Measurements from ENCODE around the gene HMOX1. TPM values are rescaled to one million over a fixed set of nuclear protein-coding genes. Genes with fewer than 3 reads are reported as not detected.

HMOX1 gene
- total and polyA plus RNA-seq, 2 of the 13 experiments (the other 11 are each of a cell fraction or from before 2014, with no cell fraction given), result 53.6 to 67.4 TPM

DNA sequence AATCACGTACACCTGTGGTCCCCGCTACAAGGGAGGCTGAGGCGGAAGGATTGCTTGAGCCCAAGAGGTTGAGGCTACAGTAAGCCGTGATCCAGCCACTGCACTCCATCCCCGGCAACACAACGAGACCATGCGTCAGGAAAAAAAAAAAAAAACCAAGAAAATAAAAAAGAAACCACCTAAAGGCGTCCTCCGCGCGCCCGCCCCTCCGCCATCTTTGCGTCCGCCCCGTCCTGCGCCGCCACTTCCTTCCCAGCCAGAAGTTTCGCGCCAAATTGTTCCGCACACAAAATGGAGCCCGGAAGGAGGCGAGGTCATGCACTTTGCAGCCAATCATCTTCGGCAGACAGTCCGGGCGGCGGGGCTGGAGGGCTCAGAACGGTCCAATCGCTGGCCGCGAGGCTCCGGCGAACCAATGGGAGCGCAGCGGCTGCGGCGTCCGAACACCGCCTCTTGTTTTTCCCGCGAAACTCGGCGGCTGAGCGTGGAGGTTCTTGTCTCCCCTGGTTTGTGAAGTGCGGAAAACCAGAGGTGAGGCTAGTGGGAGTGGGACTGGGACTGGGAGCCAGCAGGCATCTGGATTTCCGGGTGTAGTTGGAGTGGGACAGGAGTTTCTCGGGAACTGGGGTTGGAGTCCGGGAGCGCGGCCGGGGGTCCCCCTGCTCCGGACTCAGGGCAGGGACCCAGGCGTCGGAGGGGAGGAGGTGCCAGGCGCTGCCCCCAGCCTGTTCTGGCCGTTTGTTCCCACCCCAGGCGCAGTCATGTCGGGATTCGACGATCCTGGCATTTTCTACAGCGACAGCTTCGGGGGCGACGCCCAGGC lies 19.0 kb downstream of the HMOX1 start, which contains the start of gene MCM5 (continued):
- peak; percentile 99 for TF ChIP-seq NFYB (CRISPR knock-in tag; IDR thresholded peaks at IDR 0.05)
- no peak for TF ChIP-seq THYN1 (CRISPR knock-in tag; IDR thresholded peaks at IDR 0.05; ENCODE audit: borderline replicate concordance, low read depth)
- TF ChIP-seq EP300 (IDR thresholded peaks at IDR 0.05; ENCODE audit: low read depth in 2 of 2, low read length in 2 of 2), result no peak
- no peak for TF ChIP-seq EP300 (CRISPR knock-in tag; IDR thresholded peaks at IDR 0.05; ENCODE audit: borderline replicate concordance)
- TF ChIP-seq, protein P1, sequence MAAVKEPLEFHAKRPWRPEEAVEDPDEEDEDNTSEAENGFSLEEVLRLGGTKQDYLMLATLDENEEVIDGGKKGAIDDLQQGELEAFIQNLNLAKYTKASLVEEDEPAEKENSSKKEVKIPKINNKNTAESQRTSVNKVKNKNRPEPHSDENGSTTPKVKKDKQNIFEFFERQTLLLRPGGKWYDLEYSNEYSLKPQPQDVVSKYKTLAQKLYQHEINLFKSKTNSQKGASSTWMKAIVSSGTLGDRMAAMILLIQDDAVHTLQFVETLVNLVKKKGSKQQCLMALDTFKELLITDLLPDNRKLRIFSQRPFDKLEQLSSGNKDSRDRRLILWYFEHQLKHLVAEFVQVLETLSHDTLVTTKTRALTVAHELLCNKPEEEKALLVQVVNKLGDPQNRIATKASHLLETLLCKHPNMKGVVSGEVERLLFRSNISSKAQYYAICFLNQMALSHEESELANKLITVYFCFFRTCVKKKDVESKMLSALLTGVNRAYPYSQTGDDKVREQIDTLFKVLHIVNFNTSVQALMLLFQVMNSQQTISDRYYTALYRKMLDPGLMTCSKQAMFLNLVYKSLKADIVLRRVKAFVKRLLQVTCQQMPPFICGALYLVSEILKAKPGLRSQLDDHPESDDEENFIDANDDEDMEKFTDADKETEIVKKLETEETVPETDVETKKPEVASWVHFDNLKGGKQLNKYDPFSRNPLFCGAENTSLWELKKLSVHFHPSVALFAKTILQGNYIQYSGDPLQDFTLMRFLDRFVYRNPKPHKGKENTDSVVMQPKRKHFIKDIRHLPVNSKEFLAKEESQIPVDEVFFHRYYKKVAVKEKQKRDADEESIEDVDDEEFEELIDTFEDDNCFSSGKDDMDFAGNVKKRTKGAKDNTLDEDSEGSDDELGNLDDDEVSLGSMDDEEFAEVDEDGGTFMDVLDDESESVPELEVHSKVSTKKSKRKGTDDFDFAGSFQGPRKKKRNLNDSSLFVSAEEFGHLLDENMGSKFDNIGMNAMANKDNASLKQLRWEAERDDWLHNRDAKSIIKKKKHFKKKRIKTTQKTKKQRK (IDR thresholded peaks at IDR 0.05; ENCODE audit: low read length), result no peak
- no peak for TF ChIP-seq ZNF30 (CRISPR knock-in tag; IDR thresholded peaks at IDR 0.05)
- no peak for TF ChIP-seq ZBTB7A (CRISPR knock-in tag; IDR thresholded peaks at IDR 0.05)
- TF ChIP-seq, protein P2, sequence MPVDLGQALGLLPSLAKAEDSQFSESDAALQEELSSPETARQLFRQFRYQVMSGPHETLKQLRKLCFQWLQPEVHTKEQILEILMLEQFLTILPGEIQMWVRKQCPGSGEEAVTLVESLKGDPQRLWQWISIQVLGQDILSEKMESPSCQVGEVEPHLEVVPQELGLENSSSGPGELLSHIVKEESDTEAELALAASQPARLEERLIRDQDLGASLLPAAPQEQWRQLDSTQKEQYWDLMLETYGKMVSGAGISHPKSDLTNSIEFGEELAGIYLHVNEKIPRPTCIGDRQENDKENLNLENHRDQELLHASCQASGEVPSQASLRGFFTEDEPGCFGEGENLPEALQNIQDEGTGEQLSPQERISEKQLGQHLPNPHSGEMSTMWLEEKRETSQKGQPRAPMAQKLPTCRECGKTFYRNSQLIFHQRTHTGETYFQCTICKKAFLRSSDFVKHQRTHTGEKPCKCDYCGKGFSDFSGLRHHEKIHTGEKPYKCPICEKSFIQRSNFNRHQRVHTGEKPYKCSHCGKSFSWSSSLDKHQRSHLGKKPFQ (CRISPR knock-in tag; IDR thresholded peaks at IDR 0.05; ENCODE audit: insufficient replicate concordance), result peak; percentile 30
- TF ChIP-seq NR1H2 (CRISPR knock-in tag; IDR thresholded peaks at IDR 0.05; ENCODE audit: borderline replicate concordance, low read depth), result no peak
- TF ChIP-seq ZEB1 (IDR thresholded peaks at IDR 0.05; ENCODE audit: insufficient replicate concordance, low read depth), result no peak
- TF ChIP-seq ZMYM2 (CRISPR knock-in tag; IDR thresholded peaks at IDR 0.05), result 0 out of 2 replicates have a peak, but pooled peaks have one; percentile 43
- no peak for TF ChIP-seq MEF2D (CRISPR knock-in tag; IDR thresholded peaks at IDR 0.05)
- peak; percentile 52; the same call in 1 of the 2 replicates for TF ChIP-seq TAF1 (CRISPR knock-in tag; IDR thresholded peaks at IDR 0.05)
- TF ChIP-seq, protein P3, sequence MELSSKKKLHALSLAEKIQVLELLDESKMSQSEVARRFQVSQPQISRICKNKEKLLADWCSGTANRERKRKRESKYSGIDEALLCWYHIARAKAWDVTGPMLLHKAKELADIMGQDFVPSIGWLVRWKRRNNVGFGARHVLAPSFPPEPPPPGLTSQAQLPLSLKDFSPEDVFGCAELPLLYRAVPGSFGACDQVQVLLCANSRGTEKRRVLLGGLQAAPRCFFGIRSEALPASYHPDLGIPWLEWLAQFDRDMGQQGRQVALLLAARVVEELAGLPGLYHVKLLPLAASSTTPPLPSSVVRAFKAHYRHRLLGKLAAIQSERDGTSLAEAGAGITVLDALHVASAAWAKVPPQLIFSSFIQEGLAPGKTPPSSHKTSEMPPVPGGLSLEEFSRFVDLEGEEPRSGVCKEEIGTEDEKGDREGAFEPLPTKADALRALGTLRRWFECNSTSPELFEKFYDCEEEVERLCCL (CRISPR knock-in tag; IDR thresholded peaks at IDR 0.05; ENCODE audit: borderline replicate concordance), result no peak
- TF ChIP-seq, protein P4, sequence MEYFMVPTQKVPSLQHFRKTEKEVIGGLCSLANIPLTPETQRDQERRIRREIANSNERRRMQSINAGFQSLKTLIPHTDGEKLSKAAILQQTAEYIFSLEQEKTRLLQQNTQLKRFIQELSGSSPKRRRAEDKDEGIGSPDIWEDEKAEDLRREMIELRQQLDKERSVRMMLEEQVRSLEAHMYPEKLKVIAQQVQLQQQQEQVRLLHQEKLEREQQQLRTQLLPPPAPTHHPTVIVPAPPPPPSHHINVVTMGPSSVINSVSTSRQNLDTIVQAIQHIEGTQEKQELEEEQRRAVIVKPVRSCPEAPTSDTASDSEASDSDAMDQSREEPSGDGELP (IDR thresholded peaks at IDR 0.05; ENCODE audit: borderline replicate concordance, low read depth), result 0 out of 2 replicates have a peak, but pooled peaks have one; percentile 28
- TF ChIP-seq NRL (CRISPR knock-in tag; IDR thresholded peaks at IDR 0.05; ENCODE audit: borderline replicate concordance), result no peak
- 0 out of 2 replicates have a peak, but pooled peaks have one; percentile 8 for TF ChIP-seq ZSCAN20 (CRISPR knock-in tag; IDR thresholded peaks at IDR 0.05; ENCODE audit: borderline replicate concordance)
- 0 out of 2 replicates have a peak, but pooled peaks have one; percentile 39 for TF ChIP-seq ZNF792 (CRISPR knock-in tag; IDR thresholded peaks at IDR 0.05)
- TF ChIP-seq KLF9 (CRISPR knock-in tag; IDR thresholded peaks at IDR 0.05; ENCODE audit: low read depth), result 0 out of 2 replicates have a peak, but pooled peaks have one; percentile 71
- peak; percentile 81; the same call in 1 of the 2 replicates for TF ChIP-seq IRX3 (CRISPR knock-in tag; IDR thresholded peaks at IDR 0.05; ENCODE audit: borderline replicate concordance, low read depth)
- no peak for TF ChIP-seq ZNF660 (CRISPR knock-in tag; IDR thresholded peaks at IDR 0.05; ENCODE audit: borderline replicate concordance, low read depth)
- TF ChIP-seq ZNF773 (CRISPR knock-in tag; IDR thresholded peaks at IDR 0.05; ENCODE audit: borderline replicate concordance), result 0 out of 2 replicates have a peak, but pooled peaks have one; percentile 20
